HG03457 (cell line): ENCODE measurements around the gene RGS6.

ENCODE experiments used
- ATAC-seq: cut with Tn5 transposase; IDR thresholded peaks from one replicate; pipeline ENCODE4 v1.9.1; 2021; ENCODE audit warnings: moderate number of reproducible peaks; ENCODE audit not compliant: unreplicated experiment

The RGS6 gene

GRCh38 chr14:71942904-71943694 lies 10.9 kb downstream of the RGS6 start:
- ATAC-seq = no peak

GRCh38 chr14:71943695-71944018 lies 11.4 kb downstream of the RGS6 start:
- ATAC-seq = no peak

GRCh38 chr14:71947947-71948500 lies 15.8 kb downstream of the RGS6 start:
- no peak for ATAC-seq

- no peak for ATAC-seq
These were observed 20.4 kb downstream of the RGS6 start for GRCh38 chr14:71952381-71953363.

GRCh38 chr14:71956920-71957563 lies 24.8 kb downstream of the RGS6 start:
- no peak for ATAC-seq

GRCh38 chr14:71959055-71959454 lies 26.8 kb downstream of the RGS6 start:
- ATAC-seq = no peak

GRCh38 chr14:71960494-71961353 lies 28.5 kb downstream of the RGS6 start:
- ATAC-seq = no peak

GRCh38 chr14:71961972-71962371 lies 29.7 kb downstream of the RGS6 start:
- ATAC-seq = no peak

GRCh38 chr14:71964716-71965115 lies 32.5 kb downstream of the RGS6 start:
- ATAC-seq = no peak

- ATAC-seq = no peak
These were observed 34.3 kb downstream of the RGS6 start for GRCh38 chr14:71966528-71966927.

GRCh38 chr14:71967704-71968103 lies 35.5 kb downstream of the RGS6 start:
- ATAC-seq = no peak

GRCh38 chr14:71970272-71970671 lies 38.0 kb downstream of the RGS6 start:
- ATAC-seq = no peak

GRCh38 chr14:71985538-71986189 lies 53.4 kb downstream of the RGS6 start:
- no peak for ATAC-seq

- ATAC-seq = no peak
These were observed 56.2 kb downstream of the RGS6 start for GRCh38 chr14:71988476-71988875.

- no peak for ATAC-seq
These were observed 56.7 kb downstream of the RGS6 start for GRCh38 chr14:71988939-71989338.

- ATAC-seq = no peak
These were observed 62.2 kb downstream of the RGS6 start for GRCh38 chr14:71994416-71994815.

- no peak for ATAC-seq
These were observed 63.5 kb downstream of the RGS6 start for GRCh38 chr14:71995741-71996140.

GRCh38 chr14:71996610-71997009 lies 64.4 kb downstream of the RGS6 start:
- ATAC-seq = no peak

GRCh38 chr14:72000907-72001306 lies 68.7 kb downstream of the RGS6 start:
- ATAC-seq = no peak

- no peak for ATAC-seq
These were observed 70.5 kb downstream of the RGS6 start for GRCh38 chr14:72002731-72003130.
